NCI-H69 (cell line): ENCODE measurements around the gene PKD1.

ENCODE experiments used
- DNase-seq: peaks from one replicate; lab custom pipeline; 2025; lab: John Stamatoyannopoulos, UW

The PKD1 gene

DNA sequence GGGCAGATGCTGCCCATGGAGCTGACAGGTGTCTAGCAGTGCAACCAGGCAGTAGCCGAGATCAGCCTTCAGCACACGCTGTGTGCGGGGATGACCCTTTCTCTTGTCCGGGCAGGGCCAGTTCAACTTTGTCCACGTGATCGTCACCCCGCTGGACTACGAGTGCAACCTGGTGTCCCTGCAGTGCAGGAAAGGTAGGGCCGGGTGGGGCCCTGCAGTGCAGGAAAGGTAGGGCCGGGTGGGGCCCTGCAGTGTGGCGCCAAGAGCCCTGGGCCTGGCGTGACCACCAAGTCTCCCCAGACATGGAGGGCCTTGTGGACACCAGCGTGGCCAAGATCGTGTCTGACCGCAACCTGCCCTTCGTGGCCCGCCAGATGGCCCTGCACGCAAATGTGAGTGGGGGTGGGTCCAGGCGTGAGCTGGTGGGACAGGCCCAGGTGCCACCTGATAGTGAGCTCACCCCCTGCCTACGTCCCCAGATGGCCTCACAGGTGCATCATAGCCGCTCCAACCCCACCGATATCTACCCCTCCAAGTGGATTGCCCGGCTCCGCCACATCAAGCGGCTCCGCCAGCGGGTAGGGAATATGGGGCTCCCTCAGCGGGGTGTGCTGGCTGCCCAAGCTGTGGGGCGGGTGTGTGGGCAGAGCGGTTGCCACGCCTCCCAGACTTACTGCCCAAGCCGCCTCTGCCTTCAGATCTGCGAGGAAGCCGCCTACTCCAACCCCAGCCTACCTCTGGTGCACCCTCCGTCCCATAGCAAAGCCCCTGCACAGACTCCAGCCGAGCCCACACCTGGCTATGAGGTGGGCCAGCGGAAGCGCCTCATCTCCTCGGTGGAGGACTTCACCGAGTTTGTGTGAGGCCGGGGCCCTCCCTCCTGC lies 47.7 kb downstream of the PKD1 start:
- no peak for DNase-seq

DNA sequence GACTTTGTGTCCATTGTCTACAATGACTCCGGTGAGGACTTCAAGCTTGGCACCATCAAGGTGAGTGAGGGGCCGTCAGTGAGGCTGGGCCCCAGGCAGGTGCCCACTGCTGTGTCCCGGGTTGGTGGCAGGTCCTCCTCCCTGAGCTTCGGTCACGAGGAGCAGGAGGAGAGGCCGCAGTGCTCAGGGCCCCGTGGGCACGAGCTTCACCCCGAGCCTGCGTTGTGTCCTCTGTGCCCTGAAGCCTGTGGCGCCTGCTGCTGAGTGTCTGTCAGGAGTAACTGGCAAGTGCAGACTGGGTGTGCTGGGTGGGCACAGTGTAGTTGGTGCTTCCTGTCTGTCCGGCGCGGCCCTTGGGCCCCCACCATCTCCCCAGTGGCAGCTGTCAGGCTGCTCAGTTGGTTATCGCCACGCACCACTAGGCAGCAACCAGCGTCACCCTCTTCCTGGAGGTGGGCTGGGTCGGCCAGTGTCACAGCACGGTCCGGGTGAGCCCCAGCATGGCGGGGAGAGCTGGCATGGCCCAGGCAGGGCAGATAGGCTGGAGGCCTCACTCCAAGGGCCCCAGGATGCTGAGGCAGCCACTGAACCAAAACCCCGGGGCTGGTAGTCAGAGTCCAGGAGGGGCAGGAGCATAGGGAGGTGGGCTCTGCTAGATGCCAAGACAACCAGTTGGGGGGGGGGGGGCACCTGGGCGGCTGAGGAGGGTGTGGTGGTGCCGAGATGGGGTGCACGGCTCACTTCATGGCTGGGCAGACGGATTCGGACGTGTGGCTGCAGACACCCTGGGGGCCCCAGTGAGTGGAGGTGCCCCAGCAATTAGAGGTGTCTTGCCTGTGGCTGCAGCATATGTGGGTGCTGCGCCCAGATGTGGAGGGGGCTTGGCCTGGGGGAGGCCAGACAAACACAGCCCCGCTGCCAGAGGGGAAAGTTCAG lies 48.6 kb downstream of the PKD1 start:
- DNase-seq: no peak

DNA sequence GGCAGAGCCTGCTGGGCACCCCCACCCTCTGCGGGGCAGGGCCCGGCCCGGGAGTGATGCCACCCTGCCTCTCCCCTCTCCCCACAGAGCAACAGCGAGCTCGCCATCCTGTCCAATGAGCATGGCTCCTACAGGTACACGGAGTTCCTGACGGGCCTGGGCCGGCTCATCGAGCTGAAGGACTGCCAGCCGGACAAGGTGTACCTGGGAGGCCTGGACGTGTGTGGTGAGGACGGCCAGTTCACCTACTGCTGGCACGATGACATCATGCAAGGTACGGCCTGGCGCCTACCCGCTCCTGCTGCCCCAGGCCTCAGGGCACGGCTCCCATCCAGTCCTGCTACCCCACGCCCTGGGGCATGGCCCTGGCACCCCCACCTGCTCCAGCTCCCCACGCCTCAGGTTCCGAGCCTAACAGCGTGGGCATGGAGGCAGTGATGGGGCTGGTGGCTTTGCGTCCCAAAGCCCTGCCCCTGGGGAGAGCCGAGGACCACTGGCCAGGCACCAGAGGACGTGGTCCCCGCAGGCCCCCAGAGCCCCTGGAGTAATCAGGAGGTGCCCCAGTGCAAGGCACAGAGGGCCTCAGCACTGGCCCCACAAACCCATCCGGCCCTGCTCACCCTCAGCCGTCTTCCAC lies 49.5 kb downstream of the PKD1 start:
- DNase-seq: no peak

DNA sequence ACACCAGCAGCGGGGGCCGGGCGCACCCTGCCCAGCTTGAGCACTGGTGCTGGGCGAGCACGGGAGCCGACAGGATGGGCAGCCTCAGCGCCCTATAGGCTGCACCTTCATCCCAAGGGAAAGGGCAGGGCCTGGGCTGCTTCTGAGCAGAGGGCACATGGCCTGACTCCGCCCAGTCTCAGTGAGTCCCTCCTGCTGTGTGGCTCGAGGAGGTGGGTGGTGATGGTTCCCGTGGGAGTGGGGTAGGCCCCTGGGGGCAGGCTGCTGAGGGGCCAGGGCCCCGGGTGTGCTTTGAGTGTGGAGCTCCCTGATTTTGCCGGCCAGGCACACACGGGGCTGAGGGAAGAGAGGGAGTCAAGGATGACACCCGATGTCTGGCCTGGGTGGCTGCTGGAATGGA lies 50.0 kb downstream of the PKD1 start:
- DNase-seq: peak; percentile 30

DNA sequence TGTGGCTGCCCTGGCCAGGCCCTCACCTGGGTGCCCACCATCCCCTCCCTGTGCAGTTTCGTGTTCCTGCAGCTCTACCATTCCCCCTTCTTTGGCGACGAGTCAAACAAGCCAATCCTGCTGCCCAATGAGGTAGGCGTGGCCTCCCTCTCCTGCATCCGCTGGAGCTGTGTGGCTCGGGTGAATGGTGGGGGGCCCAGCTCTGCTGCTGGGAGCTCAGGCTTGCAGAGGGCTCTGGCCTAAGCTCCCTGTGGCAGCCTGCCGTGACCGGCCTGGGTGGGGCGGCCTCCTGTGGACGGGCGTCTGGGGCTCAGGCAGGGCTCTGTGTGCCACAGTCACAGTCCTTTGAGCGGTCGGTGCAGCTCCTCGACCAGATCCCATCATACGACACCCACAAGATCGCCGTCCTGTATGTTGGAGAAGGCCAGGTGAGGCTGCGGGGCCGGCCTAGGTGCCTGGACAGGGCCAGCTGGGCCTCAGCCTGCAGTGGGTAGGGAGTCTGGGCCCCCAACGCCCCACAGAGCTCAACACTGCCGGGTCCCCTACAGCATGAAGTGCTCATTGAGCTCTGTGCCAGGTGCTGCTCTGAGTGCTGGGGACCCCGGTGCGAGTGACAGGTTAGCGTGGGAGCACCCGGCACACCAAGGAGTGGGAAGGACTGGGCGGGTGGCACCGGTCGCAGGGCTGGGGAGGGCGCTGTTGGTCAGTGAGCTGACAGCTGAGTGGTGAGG lies 50.6 kb downstream of the PKD1 start:
- DNase-seq: no peak

DNA sequence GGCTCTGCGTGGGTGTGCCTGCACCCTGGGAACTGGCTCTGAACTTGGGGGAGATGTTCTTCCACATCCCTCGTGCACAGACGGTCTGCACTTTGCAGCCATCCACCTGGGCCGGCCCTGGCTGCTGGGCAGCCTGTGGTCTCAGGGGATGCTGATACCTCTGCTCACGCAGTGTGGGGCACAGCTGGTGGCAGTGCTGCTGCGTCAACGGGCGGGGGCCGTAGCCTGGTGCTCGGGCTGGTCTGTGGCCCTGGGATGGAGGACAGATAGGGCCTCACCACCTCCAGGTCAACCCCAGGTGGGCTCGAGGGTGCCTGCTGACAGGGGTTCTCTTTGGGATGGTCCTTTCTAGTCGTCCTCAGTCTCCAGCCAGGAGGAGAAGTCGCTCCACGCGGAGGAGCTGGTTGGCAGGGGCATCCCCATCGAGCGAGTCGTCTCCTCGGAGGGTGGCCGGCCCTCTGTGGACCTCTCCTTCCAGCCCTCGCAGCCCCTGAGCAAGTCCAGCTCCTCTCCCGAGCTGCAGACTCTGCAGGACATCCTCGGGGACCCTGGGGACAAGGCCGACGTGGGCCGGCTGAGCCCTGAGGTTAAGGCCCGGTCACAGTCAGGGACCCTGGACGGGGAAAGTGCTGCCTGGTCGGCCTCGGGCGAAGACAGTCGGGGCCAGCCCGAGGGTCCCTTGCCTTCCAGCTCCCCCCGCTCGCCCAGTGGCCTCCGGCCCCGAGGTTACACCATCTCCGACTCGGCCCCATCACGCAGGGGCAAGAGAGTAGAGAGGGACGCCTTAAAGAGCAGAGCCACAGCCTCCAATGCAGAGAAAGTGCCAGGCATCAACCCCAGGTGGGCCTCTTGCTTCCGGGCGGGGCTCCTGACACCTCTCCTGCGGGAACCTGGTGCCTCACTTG lies 51.6 kb downstream of the PKD1 start:
- DNase-seq: no peak

DNA sequence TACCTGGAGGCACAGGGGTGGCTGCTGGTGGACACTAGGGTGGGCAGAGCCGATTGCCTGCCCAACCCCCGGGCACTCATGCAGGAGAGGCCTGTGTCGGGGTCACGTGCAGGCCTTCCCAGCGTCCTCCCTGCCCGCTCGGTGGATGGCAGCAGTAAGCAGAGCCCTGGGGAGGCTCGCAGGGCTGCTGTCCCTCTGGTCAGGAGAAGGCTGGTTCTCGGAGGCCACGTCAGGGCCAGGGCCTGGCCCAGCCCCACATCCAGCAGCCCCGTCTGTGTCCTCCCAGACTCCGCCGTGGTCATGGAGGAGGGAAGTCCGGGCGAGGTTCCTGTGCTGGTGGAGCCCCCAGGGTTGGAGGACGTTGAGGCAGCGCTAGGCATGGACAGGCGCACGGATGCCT lies 52.3 kb downstream of the PKD1 start:
- DNase-seq: no peak

DNA sequence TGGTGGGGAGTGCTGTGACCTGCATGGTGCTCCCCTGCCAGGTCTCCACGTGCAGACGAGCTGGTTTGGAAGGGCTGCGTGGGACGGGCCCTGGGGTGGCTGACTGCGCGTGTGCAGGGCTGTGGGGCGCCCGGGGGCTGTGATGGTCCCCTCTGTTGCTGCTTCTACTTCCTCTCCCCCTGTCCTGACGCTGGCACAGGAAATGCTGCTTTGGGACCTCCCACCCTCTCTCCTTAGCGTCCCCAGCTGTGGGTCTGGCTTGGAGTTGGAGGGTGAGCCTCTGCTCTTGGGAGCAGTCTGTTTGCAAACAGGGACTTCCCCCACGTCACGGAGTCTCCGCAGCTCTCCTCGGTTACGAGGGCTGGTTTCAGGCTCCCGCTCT lies 52.7 kb downstream of the PKD1 start:
- no peak for DNase-seq

DNA sequence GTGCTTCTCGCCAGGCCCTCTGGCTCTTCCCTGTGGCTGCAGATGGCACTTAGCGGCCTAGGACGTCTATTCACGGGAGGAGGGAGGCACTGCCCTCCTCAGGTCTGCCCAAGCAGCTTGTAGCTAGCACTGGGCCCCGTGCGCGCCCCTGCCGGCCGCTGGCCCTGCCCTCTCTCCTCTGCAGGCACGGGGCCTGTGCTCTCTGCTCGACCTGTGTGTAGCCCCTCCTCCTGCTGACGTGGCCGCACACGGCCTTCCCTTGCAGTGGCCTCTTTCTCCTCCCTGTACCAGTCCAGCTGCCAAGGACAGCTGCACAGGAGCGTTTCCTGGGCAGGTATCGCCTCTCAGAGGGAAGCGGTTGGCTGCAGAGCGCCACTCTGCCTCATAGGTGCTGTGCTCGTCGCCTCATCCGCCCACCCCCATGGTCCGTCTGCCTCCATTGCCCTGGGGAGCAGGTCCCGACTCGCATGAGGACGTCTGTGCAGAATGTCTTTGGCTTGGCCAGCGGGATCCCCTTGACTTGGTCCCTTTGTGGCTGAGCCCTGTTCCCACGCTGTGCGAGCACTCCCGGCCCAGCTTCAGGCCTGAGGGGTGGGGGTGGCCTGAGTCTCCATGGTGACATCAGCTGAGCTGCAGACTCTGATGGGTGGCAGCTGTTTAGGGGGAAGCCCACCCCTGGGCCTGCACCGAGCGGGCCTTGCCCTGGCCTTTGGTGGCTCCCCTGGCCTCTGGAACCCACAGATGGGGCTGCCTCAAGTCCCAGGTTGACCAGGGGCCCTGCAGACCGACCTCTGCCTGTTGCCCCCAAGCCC lies 53.3 kb downstream of the PKD1 start:
- DNase-seq: no peak

DNA sequence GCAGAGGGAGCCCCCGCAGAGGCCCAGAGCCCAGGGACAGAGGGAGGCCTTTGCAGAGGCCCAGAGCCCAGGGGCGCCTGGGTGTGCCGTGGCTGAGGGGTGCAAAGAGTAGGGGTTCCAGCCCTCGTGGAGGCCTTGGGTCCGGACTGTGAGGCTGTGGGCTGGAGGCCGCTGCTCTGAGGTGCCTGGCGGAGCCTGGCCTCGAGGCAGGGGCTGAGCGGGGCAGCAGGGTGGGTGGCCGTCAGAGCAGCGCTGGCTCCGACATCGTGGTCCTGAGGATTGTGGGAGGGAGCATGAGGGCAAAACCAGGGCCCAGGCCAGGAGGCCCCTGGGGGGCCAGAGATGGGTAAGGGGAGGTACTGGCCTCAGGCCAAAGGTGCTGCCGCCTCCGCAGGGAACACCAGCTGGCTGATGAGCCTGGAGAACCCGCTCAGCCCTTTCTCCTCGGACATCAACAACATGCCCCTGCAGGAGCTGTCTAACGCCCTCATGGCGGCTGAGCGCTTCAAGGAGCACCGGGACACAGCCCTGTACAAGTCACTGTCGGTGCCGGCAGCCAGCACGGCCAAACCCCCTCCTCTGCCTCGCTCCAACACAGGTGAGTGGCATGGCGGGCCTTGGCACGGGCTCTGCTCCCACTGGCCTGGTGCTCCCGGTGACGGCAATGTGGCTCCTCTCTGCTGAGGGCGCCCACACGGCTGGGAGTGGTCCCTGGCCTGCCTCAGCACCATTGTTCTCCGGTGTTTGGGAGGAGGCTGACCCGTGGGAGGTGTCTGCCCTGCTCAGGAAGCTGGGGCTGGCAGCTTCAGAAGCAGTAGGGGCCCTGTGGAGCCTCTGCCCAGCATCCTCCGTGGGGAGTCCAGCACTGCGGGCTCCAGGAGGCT lies 54.3 kb downstream of the PKD1 start:
- DNase-seq: no peak

DNA sequence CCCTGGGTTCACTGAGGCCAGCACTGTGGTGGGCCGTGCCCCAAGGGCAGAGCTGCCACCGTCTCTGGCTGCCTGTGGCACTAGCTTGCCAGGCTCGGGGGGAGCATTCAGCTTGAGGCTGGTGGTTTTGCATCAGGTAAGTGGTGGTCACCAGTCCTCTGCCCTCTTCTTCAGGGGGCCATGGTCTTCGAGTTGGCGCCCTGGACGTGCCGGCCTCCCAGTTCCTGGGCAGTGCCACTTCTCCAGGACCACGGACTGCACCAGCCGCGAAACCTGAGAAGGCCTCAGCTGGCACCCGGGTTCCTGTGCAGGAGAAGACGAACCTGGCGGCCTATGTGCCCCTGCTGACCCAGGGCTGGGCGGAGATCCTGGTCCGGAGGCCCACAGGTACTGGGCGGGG lies 55.7 kb downstream of the PKD1 start:
- no peak for DNase-seq

DNA sequence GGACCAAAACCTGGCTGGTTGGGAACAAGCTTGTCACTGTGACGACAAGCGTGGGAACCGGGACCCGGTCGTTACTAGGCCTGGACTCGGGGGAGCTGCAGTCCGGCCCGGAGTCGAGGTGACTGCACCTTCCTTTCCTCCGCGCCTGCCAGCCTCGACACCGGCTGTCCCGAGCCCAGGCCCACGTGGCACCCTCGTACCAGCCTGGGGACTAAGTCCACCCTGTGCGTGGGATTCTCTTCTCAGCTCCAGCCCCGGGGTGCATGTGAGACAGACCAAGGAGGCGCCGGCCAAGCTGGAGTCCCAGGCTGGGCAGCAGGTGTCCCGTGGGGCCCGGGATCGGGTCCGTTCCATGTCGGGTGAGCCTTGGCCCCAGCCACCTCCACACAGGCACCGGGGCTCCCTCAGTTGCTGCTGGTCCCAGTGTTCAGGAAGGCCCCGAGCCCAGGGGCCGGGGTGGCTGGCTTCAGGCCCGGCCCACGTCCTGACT lies 56.3 kb downstream of the PKD1 start:
- no peak for DNase-seq

DNA sequence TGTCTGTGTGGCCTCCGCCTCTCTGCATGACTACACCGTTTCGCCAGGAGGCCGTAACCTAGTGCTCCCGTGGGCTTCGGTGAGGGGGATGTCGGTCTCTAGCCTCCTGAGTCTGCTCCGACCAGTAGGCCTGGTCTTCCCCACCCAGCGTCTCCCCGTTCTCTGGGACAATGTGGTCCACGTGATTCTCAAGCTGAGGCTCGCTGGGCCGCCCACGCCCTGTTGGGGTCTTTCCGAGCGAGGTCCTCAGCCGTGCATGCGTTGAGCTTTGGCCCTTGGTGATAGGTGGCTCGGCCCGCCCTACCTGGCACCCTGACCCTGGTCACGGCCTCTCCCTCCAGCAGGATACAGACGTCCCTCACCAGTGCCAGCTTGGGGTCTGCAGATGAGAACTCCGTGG lies 57.0 kb downstream of the PKD1 start:
- DNase-seq: no peak

DNA sequence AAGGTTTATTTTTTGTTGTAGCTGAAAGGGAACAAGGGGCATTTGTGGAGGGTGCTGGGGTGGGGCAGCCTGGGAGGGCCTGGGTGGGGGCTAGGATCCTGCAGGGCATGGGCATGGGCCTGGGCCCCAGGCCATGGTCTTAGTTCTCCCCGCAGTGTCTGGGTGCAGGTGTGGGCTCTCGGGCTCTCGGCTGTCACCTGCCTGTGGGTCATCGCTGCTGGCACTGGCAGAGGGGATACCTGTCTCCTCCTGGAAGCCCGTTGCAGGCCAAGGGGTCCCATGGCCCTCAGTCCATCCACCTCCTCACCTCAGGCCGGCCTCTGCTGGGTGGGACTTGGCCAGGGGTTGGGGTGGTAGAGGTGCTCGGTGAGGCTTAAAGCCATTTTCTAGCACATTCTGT lies 57.6 kb downstream of the PKD1 start:
- DNase-seq: no peak

DNA sequence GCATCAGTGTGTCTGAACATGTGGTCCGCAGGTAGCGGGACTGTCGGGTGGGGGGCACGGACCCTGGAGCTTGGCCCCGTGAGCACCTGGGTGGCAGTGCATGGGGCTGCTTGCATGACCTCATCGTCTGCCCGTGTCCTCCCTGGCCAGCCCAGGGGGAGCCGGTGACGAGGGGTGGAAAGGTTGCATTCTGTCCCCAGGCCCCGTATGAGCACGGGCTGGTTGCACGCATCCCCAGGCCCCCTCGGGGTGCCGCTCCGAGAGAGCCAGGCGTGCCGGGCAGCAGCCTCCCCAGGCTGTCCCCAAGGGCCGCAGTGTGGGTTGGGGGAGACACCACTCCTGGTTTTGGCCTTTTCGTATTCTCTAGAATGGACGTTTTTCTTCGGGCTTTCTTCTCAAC lies 58.0 kb downstream of the PKD1 start:
- no peak for DNase-seq

DNA sequence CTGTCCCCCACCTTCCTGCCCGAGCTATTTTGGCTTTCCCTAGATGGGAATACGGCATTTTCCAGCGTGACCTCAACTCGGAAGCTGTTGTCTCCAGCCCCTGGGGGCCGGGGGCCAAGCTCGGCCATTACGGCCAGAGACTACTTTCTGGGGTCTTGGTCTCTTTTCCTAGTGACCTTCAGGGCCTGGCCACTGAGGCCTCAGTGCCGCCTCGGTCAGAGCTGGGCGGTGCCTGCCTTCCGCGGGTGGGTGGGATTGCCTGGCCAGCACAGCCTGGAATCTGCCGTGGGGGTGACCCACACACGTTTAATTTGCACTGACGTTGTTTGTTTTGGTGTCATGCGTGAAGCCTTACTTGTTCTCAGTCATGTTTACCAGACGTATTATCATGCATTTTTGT lies 58.7 kb downstream of the PKD1 start:
- DNase-seq: no peak

DNA sequence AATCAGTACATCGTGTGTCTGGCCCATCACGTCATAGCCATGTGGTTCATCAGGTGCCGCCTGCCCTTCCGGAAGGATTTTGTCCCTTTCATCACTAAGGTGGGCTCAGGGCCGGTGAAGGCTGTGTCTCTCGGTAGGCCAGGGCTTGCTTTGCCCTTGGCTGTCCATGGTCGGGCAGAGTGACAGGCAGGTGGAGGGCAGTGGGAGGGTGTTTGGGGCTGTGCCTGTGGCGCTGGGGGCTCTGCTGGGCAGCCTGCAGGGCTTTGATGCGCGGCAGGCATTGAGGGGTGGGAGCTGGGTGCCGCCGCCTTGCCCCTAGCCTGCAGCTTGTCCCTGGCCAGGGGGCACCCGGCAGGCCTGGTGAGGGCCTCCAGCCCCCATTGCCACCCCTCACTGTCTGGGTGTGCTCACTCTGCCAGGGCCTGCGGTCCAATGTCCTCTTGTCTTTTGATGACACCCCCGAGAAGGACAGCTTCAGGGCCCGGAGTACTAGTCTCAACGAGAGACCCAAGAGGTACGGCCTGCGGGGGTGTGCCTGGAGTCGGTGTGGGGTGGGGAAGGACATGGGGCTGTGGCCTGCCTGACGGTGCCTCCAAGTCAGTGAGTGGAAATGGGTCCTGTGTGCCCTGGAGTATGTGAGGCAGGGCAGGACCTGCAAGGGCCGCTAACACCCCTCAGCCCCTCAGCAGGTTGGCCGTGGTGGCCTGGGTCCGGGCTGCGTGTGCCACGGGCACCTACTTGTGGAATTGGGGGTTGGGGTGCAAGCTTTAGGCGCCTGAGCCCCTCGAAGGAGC lies 59.4 kb downstream of the PKD1 start:
- DNase-seq: no peak

DNA sequence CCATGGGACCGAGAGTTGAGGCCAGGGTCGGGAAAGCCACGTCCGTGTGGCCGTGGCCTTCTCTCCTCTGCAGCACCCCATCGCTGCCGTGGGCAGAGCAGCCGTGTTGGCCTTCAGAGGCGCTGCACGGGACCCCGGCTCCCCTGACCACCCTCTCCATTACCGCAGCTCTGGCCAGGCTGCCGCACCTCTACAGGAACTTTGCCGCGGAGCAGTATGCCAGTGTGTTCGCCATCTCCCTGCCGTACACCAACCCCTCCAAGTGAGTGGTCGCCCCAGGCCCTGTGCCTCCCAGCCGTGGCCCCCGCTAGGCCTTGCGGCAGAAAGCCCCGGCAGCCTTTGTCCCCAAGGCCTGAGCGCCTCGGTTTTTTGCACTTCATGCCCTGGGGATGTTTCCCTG lies 60.1 kb downstream of the PKD1 start:
- DNase-seq: no peak
